ENCODE results near the gene SMIM20.

GRCh38 chr4:25929298-25929686, 15.3 kb downstream of the SMIM20 start:
- TF ChIP-seq ZNF512 (tag; IDR thresholded peaks at IDR 0.05), result no peak
- no peak for TF ChIP-seq ADNP (tag; IDR thresholded peaks at IDR 0.05)
- no peak for TF ChIP-seq NFIC (IDR thresholded peaks at IDR 0.05)
- no peak for TF ChIP-seq USF2 (CRISPR knock-in tag; IDR thresholded peaks at IDR 0.05)
- no peak for TF ChIP-seq JUNB (CRISPR knock-in tag; conservative IDR thresholded peaks at IDR 0.05)
- TF ChIP-seq CREB3 (tag; conservative IDR thresholded peaks at IDR 0.05; ENCODE audit: low read depth), result no peak
- no peak for TF ChIP-seq USF1 (CRISPR knock-in tag; IDR thresholded peaks at IDR 0.05)
- TF ChIP-seq KLF16 (IDR thresholded peaks at IDR 0.05), result no peak
- TF ChIP-seq CTCF (IDR thresholded peaks at IDR 0.05 in 2 of 3, conservative IDR thresholded peaks at IDR 0.05 in 1 of 3; ENCODE audit: insufficient read depth in 2 of 3, low read depth in 1 of 3, low read length in 3 of 3), result no peak
- TF ChIP-seq MED1 (CRISPR knock-in tag; IDR thresholded peaks at IDR 0.05; ENCODE audit: borderline replicate concordance), result no peak
- TF ChIP-seq ZBTB43 (CRISPR knock-in tag; IDR thresholded peaks at IDR 0.05), result no peak
- no peak for TF ChIP-seq RAD21 (CRISPR knock-in tag; conservative IDR thresholded peaks at IDR 0.05 in 1 of 2, IDR thresholded peaks at IDR 0.05 in 1 of 2)
- TF ChIP-seq POLR2A (conservative IDR thresholded peaks at IDR 0.05), result no peak
- no peak for TF ChIP-seq RNF219 (CRISPR knock-in tag; IDR thresholded peaks at IDR 0.05)
